HCEC 1CT (cell line): ENCODE results near the gene GALNT1.

Experiments
- DNase-seq: peaks from one replicate; pipeline ENCODE4 v3.0.0-alpha.2; 2017

Gene GALNT1

GRCh38 chr18:35619464-35619863 is 37.9 kb downstream of the GALNT1 start:
- DNase-seq: no peak

- DNase-seq: no peak
These were observed 38.4 kb downstream of the GALNT1 start for GRCh38 chr18:35619941-35620340.

- DNase-seq: no peak
These were observed 39.2 kb downstream of the GALNT1 start for GRCh38 chr18:35620765-35621164.

GRCh38 chr18:35623255-35623654 is 41.7 kb downstream of the GALNT1 start:
- DNase-seq: no peak

GRCh38 chr18:35624146-35624545 is 42.6 kb downstream of the GALNT1 start:
- no peak for DNase-seq

GRCh38 chr18:35625232-35625631 is 43.7 kb downstream of the GALNT1 start:
- DNase-seq: no peak

GRCh38 chr18:35633761-35634160 is 52.2 kb downstream of the GALNT1 start:
- DNase-seq: no peak

GRCh38 chr18:35634323-35634722 is 52.8 kb downstream of the GALNT1 start:
- peak; percentile 62 for DNase-seq

GRCh38 chr18:35635170-35635569 is 53.6 kb downstream of the GALNT1 start:
- DNase-seq: peak; percentile 80

GRCh38 chr18:35637227-35637626 is 55.7 kb downstream of the GALNT1 start:
- no peak for DNase-seq

- DNase-seq: no peak
These were observed 57.8 kb downstream of the GALNT1 start for GRCh38 chr18:35639296-35639695.

- no peak for DNase-seq
These were observed 59.9 kb downstream of the GALNT1 start for GRCh38 chr18:35641467-35641866.

GRCh38 chr18:35641916-35642315 is 60.4 kb downstream of the GALNT1 start:
- peak; percentile 85 for DNase-seq

GRCh38 chr18:35642802-35643201 is 61.3 kb downstream of the GALNT1 start:
- DNase-seq: peak; percentile 29

- DNase-seq: no peak
These were observed 64.9 kb downstream of the GALNT1 start for GRCh38 chr18:35646449-35646848.

GRCh38 chr18:35653392-35654135 is 72.0 kb downstream of the GALNT1 start:
- no peak for DNase-seq

- no peak for DNase-seq
These were observed 76.6 kb downstream of the GALNT1 start for GRCh38 chr18:35658112-35658511.

- no peak for DNase-seq
These were observed 80.1 kb downstream of the GALNT1 start for GRCh38 chr18:35661483-35662146.

GRCh38 chr18:35662293-35663062 is 80.9 kb downstream of the GALNT1 start:
- no peak for DNase-seq

GRCh38 chr18:35671966-35672603 is 90.5 kb downstream of the GALNT1 start:
- no peak for DNase-seq

GRCh38 chr18:35672897-35673296 is 91.4 kb downstream of the GALNT1 start:
- DNase-seq: peak; percentile 85

GRCh38 chr18:35673682-35674081 is 92.1 kb downstream of the GALNT1 start:
- no peak for DNase-seq

- no peak for DNase-seq
These were observed 98.6 kb downstream of the GALNT1 start for GRCh38 chr18:35680139-35680551.
